Osteoblast (primary cell): ENCODE measurements around the gene ATXN7. TPM values are rescaled to one million over a fixed set of nuclear protein-coding genes. Genes with fewer than 3 reads are reported as not detected.

Experiments used
- DNase-seq: peaks from one replicate; pipeline ENCODE4 v3.0.0; 2011; ENCODE audit warnings: low spot score, mixed read lengths; ENCODE audit not compliant: insufficient read length; ENCODE audit errors: missing footprints
- H2AFZ ChIP-seq: 2 replicates; pipeline ENCODE4 v1.6.0; 2011; ENCODE audit warnings: mild to moderate bottlenecking, low read length
- H3K27ac ChIP-seq: 2 replicates; pipeline ENCODE4 v1.5.1; 2011; ENCODE audit warnings: mild to moderate bottlenecking, low read depth, low read length, moderate library complexity
- H3K27me3 ChIP-seq: 2 replicates; pipeline ENCODE4 v1.6.0; 2012; ENCODE audit warnings: mild to moderate bottlenecking, control low read depth, inconsistent platforms, low read length, moderate library complexity; ENCODE audit not compliant: insufficient read depth
- H3K36me3 ChIP-seq: 2 replicates; pipeline ENCODE4 v1.5.1; 2011; ENCODE audit warnings: mild to moderate bottlenecking, low read length, control low read depth, moderate library complexity; ENCODE audit not compliant: insufficient read depth
- H3K4me1 ChIP-seq: 2 replicates; pipeline ENCODE4 v1.5.1; 2011; ENCODE audit warnings: mild to moderate bottlenecking, low read length, control low read depth, moderate library complexity; ENCODE audit not compliant: insufficient read depth
- H3K4me2 ChIP-seq: 2 replicates; pipeline ENCODE4 v1.6.0; 2011; ENCODE audit warnings: mild to moderate bottlenecking, low read length; ENCODE audit not compliant: insufficient read depth
- H3K4me3 ChIP-seq: fragments of 200-600 bp; sonication (generic); 3 replicates; pipeline ENCODE4 v1.5.1; 2012; ENCODE audit warnings: mild to moderate bottlenecking, low read length, inconsistent platforms; ENCODE audit not compliant: insufficient read depth
- H3K79me2 ChIP-seq: 2 replicates; pipeline ENCODE4 v1.6.0; 2012; ENCODE audit warnings: mild to moderate bottlenecking, low read length, control low read depth, inconsistent platforms; ENCODE audit not compliant: insufficient read depth
- H3K9me3 ChIP-seq: 2 replicates; pipeline ENCODE4 v1.5.1; 2011; ENCODE audit warnings: low read depth, low read length, control low read depth
- H4K20me1 ChIP-seq: 2 replicates; pipeline ENCODE4 v1.6.0; 2012; ENCODE audit warnings: mild to moderate bottlenecking, low read length, control low read depth; ENCODE audit not compliant: insufficient read depth
- total RNA-seq: library from RNA; depleted of rRNA; stranded (reverse); fragments of >200 nt; gene quantifications from 2 replicates; pipeline ENCODE4 v1.2.3, GENCODE V29; 2012
- TF ChIP-seq, protein P1 (sequence below): IDR thresholded peaks from 2 replicates; pipeline ENCODE4 v1.5.1; 2011; ENCODE audit warnings: mild to moderate bottlenecking, low read depth, low read length, moderate library complexity; ENCODE audit errors: extremely low read depth

The ATXN7 gene
- total RNA-seq, 1 donor, result 17.0 TPM

DNA sequence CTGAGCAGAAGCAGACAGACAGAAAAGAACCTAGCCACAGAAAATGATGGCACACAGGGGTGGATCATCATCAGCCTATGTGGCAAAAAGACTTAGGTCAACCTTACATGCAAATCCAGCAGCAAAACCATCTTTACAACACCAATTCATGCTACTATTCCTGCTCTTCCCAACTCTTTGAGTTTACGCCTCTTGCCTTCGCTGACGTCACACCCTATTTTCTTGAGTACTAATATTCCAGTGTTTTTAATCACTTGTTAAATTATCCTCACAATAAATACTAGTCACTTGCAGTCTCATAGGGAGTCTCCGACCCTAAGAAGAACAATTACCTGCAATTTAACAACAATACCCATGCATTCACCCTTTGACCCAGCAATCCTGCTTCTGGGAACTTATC lies 165.6 kb downstream of the ATXN7 start:
- no peak overlapping the region for H3K4me3 ChIP-seq
- H2AFZ ChIP-seq, result no peak overlapping the region
- no peak overlapping the region for H3K27ac ChIP-seq

DNA sequence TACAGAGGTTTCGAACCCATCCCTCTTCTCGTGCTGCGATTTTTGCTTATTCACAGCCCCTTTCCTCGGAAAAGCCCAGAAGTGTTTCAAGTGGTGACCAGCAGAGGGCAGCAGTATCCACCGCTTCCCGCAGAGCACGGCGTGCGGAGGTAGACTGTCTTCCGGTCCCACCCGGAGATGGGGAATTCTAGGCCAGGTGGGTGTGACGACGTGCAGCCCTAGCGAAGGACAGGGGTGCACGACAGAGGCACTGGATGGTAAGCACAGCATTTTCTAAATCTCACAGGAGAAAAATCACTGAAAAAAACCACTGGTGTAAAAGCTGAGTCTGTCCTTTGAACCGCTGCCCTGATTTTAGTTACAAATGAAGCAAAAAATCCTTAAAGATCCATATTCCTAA lies 167.1 kb downstream of the ATXN7 start:
- TF ChIP-seq, protein P1, sequence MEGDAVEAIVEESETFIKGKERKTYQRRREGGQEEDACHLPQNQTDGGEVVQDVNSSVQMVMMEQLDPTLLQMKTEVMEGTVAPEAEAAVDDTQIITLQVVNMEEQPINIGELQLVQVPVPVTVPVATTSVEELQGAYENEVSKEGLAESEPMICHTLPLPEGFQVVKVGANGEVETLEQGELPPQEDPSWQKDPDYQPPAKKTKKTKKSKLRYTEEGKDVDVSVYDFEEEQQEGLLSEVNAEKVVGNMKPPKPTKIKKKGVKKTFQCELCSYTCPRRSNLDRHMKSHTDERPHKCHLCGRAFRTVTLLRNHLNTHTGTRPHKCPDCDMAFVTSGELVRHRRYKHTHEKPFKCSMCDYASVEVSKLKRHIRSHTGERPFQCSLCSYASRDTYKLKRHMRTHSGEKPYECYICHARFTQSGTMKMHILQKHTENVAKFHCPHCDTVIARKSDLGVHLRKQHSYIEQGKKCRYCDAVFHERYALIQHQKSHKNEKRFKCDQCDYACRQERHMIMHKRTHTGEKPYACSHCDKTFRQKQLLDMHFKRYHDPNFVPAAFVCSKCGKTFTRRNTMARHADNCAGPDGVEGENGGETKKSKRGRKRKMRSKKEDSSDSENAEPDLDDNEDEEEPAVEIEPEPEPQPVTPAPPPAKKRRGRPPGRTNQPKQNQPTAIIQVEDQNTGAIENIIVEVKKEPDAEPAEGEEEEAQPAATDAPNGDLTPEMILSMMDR, result peak; percentile 86
- no peak overlapping the region for H3K27ac ChIP-seq
- DNase-seq, result peak; percentile 80
- no peaks in the 10 kb centered on the region for H3K4me1 ChIP-seq
- H3K27me3 ChIP-seq, result peaks cover 16% of the 10 kb centered on the region
- no peaks in the 10 kb centered on the region for H3K9me3 ChIP-seq
- no peaks in the 10 kb centered on the region for H4K20me1 ChIP-seq
- no peaks in the 10 kb centered on the region for H3K79me2 ChIP-seq
- H3K4me3 ChIP-seq, result peak overlapping the region; percentile 66
- peak overlapping the region; percentile 88 for H2AFZ ChIP-seq
- H3K4me2 ChIP-seq, result peak overlapping the region; percentile 83
- H3K36me3 ChIP-seq, result no peaks in the 10 kb centered on the region

More for the DNA sequence above, 165.6 kb downstream of the ATXN7 start:
- Histone ChIP-seq H3K36me3 (no peaks in the 10 kb centered on the region), H3K9me3 (no peaks in the 10 kb centered on the region), H4K20me1 (no peaks in the 10 kb centered on the region), H3K4me2 (no peak overlapping the region), H3K4me1 (no peaks in the 10 kb centered on the region), H3K79me2 (no peaks in the 10 kb centered on the region), H3K27me3 (peaks cover 16% of the 10 kb centered on the region)
- no peak for DNase-seq
- TF ChIP-seq, protein P1, result no peak

DNA sequence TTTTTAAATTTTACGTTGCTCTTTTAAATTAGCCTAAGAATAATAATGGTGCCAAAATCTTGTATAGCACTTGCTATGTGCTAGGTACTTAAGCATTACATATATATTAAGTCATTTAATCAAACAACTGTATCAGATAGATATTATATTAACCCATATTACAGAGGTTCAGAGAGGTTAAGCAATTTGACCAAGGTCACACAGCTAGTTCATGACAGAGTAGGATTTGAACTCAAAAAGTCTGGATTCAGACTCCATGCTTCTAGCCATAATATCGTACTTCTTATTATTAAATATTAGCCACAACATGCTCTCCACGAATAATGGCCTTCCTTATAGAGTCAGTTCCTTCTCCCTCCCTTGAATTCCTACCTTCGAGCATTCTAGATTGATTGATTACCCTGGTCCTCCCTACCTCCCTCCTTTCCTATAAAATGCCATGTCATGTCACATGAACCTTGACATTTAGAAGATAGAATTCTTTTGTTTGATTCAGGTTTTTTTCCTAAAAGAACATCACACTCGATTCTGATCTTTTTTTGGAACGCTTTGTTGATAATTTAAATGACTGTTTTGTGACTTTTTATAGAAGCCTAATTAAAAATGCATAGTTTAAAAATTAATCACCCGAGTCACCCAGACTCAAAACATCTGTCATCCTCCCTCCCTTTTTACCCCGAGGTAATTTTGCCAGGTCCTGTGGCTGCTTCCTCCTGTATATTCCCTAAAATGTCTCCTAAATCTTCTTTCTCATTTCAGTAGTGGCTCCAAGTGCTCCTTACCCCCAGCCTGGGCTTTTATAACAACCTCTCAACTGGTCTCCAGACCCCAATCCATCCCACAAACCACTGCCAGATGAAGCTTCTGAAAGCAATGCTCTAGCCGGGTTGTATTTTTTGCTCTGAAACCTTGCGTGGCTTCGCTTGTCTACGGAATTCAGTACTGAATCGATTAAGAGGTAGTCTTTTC lies 168.2 kb downstream of the ATXN7 start:
- Histone ChIP-seq H3K9me3 (no peaks in the 10 kb centered on the region), H3K79me2 (no peaks in the 10 kb centered on the region), H2AFZ (peak overlapping the region; percentile 33), H3K27me3 (peaks cover 16% of the 10 kb centered on the region), H3K4me1 (no peaks in the 10 kb centered on the region), H3K36me3 (no peaks in the 10 kb centered on the region), H4K20me1 (no peaks in the 10 kb centered on the region), H3K27ac (no peak overlapping the region), H3K4me3 (no peak overlapping the region), H3K4me2 (no peak overlapping the region)
- no peak for DNase-seq
- TF ChIP-seq, protein P1, result no peak

DNA sequence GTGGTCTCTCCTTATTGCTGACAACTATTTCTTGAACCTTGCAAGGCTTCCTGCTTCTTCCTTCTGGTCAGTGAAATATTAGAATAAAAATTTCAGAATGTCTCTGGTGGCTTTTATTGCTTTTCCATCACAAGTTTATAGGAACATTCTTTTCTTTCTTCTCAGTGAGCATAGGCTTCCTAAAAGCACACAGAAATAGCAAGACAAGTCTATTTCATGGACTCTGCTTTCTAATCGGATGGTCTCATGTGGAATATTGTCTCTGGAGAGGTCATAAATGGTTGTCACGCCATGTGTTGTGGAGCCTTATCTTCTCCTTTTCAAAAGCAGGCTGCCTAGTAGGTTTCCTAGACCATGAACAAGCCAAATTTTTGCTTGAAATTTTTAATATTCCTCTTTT lies 169.4 kb downstream of the ATXN7 start:
- no peak overlapping the region for H3K4me3 ChIP-seq
- no peak overlapping the region for H3K27ac ChIP-seq
- H3K4me1 ChIP-seq, result no peaks in the 10 kb centered on the region
- H3K36me3 ChIP-seq, result no peaks in the 10 kb centered on the region
- no peak overlapping the region for H2AFZ ChIP-seq
- no peak overlapping the region for H3K4me2 ChIP-seq
- TF ChIP-seq, protein P1, result no peak
- no peaks in the 10 kb centered on the region for H3K9me3 ChIP-seq
- no peaks in the 10 kb centered on the region for H4K20me1 ChIP-seq
- no peaks in the 10 kb centered on the region for H3K79me2 ChIP-seq
- DNase-seq, result no peak
- H3K27me3 ChIP-seq, result peaks cover 11% of the 10 kb centered on the region
